ENCODE results near the gene ZER1. TPM values are rescaled to one million over a fixed set of nuclear protein-coding genes. Genes with fewer than 3 reads are reported as not detected.

Gene ZER1
- total RNA-seq, 2 experiments from 2014 or later, result 14.9 to 17.8 TPM

- intact Hi-C loops (cut with micrococcal nuclease), result no loop called here
- no peak for TF ChIP-seq CTCF (IDR thresholded peaks at IDR 0.05)
- no peaks in the 10 kb centered on the region for H3K27me3 Mint-ChIP-seq
- DNase-seq (no peak), ATAC-seq (no peak)
- CTCF ChIA-PET, result interaction anchor here (4.1 kb wide), 1 partner anchor 9 kb away, joined by 26 read pairs; the partner anchor contains the start of gene ENDOG
- POLR2A ChIA-PET, result interaction anchor here (0.7 to 1.3 kb wide), 2 partner anchors 15 to 85 kb away, joined by 3 read pairs; partner anchors contain the start of gene ZDHHC12
- H3K9me3 Mint-ChIP-seq, result no peaks in the 10 kb centered on the region
- H3K27ac Mint-ChIP-seq, result no peak overlapping the region
- no peak overlapping the region for H3K4me3 Mint-ChIP-seq
- H3K36me3 Mint-ChIP-seq (ENCODE audit: low read depth), result peaks cover 8% of the 10 kb centered on the region
- no peaks in the 10 kb centered on the region for H3K4me1 Mint-ChIP-seq (ENCODE audit: low read depth)
These were observed 37.4 kb upstream of the ZER1 start for GRCh38 chr9:128809036-128809599.

- no peaks in the 10 kb centered on the region for H3K4me1 Mint-ChIP-seq (ENCODE audit: low read depth)
- H3K9me3 Mint-ChIP-seq, result no peaks in the 10 kb centered on the region
- H3K4me3 Mint-ChIP-seq, result no peak overlapping the region
- intact Hi-C loops (cut with micrococcal nuclease), result no loop called here
- no peak for DNase-seq
- no peak for ATAC-seq
- TF ChIP-seq CTCF (IDR thresholded peaks at IDR 0.05), result no peak
- ChIA-PET CTCF (interaction anchor here (1.2 to 4.1 kb wide), 2 partner anchors 10 to 119 kb away, joined by 3 to 26 read pairs; partner anchors contain the start of gene ENDOG), POLR2A (interaction anchor here (0.7 to 1.3 kb wide), 3 partner anchors 11 to 84 kb away, joined by 3 read pairs; partner anchors contain the start of gene ZDHHC12)
- H3K27me3 Mint-ChIP-seq, result no peaks in the 10 kb centered on the region
- H3K27ac Mint-ChIP-seq, result peak overlapping the region; percentile 13
- peaks cover 9% of the 10 kb centered on the region for H3K36me3 Mint-ChIP-seq (ENCODE audit: low read depth)
These were observed 36.8 kb upstream of the ZER1 start for GRCh38 chr9:128808543-128808942.

GRCh38 chr9:128807827-128808226 is 36.1 kb upstream of the ZER1 start:
- POLR2A ChIA-PET, result interaction anchor here (0.8 kb wide), 1 partner anchor 11 kb away, joined by 3 read pairs; no protein-coding TSS in a partner anchor
- no peaks in the 10 kb centered on the region for H3K27me3 Mint-ChIP-seq
- CTCF ChIA-PET, result interaction anchor here (0.7 to 4.1 kb wide), 3 partner anchors 10 to 120 kb away, joined by 3 to 26 read pairs (median 3); partner anchors contain the start of genes ENDOG and PKN3
- no peak for TF ChIP-seq CTCF (IDR thresholded peaks at IDR 0.05)
- peaks cover 13% of the 10 kb centered on the region for H3K36me3 Mint-ChIP-seq (ENCODE audit: low read depth)
- ATAC-seq, result no peak
- H3K27ac Mint-ChIP-seq, result no peak overlapping the region
- no peaks in the 10 kb centered on the region for H3K4me1 Mint-ChIP-seq (ENCODE audit: low read depth)
- no peaks in the 10 kb centered on the region for H3K9me3 Mint-ChIP-seq
- intact Hi-C loops (cut with micrococcal nuclease), result no loop called here
- DNase-seq, result no peak
- no peak overlapping the region for H3K4me3 Mint-ChIP-seq

- H3K36me3 Mint-ChIP-seq (ENCODE audit: low read depth), result peaks cover 13% of the 10 kb centered on the region
- no peak for TF ChIP-seq CTCF (IDR thresholded peaks at IDR 0.05)
- H3K9me3 Mint-ChIP-seq, result no peaks in the 10 kb centered on the region
- ChIA-PET CTCF (no interaction called here), POLR2A (no interaction called here)
- no peak overlapping the region for H3K4me3 Mint-ChIP-seq
- H3K27me3 Mint-ChIP-seq, result no peaks in the 10 kb centered on the region
- ATAC-seq (no peak), DNase-seq (no peak)
- intact Hi-C loops (cut with micrococcal nuclease), result no loop called here
- no peak overlapping the region for H3K27ac Mint-ChIP-seq
- no peaks in the 10 kb centered on the region for H3K4me1 Mint-ChIP-seq (ENCODE audit: low read depth)
These were observed 33.9 kb upstream of the ZER1 start for GRCh38 chr9:128805661-128806060.

- H3K9me3 Mint-ChIP-seq, result no peaks in the 10 kb centered on the region
- DNase-seq (no peak), ATAC-seq (no peak)
- ChIA-PET CTCF (interaction anchor here (0.7 to 1.7 kb wide), 2 partner anchors 14 to 16 kb away, joined by 3 to 8 read pairs; partner anchors contain the start of gene ENDOG), POLR2A (interaction anchor here (0.6 kb wide), 1 partner anchor 40 kb away, joined by 3 read pairs; no protein-coding TSS in a partner anchor)
- TF ChIP-seq CTCF (IDR thresholded peaks at IDR 0.05), result no peak
- H3K27ac Mint-ChIP-seq, result no peak overlapping the region
- H3K4me1 Mint-ChIP-seq (ENCODE audit: low read depth), result no peaks in the 10 kb centered on the region
- no peak overlapping the region for H3K4me3 Mint-ChIP-seq
- peaks cover 12% of the 10 kb centered on the region for H3K36me3 Mint-ChIP-seq (ENCODE audit: low read depth)
- intact Hi-C loops (cut with micrococcal nuclease), result no loop called here
- no peaks in the 10 kb centered on the region for H3K27me3 Mint-ChIP-seq
These were observed 30.8 kb upstream of the ZER1 start for GRCh38 chr9:128802482-128802881.
